GM19455 (cell line): Measurements from ENCODE around the gene ARIH1.
"Not testable (repeated sequence)": the region's sequence is repeated elsewhere in the genome, so short reads cannot be mapped to it uniquely, and the experiment has no call there.

Source experiments
- ATAC-seq: cut with Tn5 transposase; IDR thresholded peaks from one replicate; pipeline ENCODE4 v1.9.1; 2021; ENCODE audit not compliant: unreplicated experiment

ARIH1 gene, protein sequence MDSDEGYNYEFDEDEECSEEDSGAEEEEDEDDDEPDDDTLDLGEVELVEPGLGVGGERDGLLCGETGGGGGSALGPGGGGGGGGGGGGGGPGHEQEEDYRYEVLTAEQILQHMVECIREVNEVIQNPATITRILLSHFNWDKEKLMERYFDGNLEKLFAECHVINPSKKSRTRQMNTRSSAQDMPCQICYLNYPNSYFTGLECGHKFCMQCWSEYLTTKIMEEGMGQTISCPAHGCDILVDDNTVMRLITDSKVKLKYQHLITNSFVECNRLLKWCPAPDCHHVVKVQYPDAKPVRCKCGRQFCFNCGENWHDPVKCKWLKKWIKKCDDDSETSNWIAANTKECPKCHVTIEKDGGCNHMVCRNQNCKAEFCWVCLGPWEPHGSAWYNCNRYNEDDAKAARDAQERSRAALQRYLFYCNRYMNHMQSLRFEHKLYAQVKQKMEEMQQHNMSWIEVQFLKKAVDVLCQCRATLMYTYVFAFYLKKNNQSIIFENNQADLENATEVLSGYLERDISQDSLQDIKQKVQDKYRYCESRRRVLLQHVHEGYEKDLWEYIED

DNA sequence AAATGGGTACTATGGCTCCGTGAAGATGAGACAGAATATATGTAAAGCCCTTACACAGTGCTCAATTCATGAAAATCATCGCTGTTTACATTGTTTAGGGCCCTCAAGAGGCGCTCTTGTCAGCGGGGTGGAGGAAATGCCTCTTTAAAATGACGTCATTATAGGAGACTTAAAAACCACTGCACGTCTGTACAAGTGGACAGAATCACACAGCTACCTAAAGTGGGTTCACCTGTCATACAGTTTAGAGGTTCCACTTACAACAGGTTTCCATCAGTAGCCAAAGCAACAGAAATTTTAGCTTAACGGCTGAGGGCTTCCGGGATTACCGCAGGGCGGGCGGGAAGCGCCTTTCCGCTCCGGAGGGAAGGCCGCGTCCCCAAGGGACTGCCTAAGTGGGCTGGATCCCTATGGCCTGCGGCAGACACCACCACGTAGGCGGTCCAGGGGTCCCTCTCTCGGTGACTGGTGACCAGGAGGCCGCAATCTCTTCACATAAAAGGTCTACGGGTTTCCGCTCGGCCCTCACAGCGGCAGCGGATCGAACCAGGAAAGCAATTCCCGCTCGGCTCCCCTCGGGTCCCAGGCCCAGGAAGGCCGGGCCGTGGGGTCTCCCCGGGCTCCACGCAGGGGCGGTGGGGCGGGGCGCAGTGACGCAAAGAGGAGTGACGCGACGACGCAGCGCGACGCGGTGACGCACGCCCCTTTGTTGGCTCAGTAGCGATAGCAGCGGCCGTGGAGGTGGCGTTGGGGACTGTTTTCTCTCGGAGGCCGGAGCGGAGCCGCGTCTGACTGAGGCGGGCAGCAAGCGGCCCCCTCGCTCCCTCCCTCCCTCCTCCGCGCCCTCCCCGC lies at the start of gene ARIH1:
Gene ARIH1 (plus strand): TSS at position 717 of the 852 bp plus-strand sequence. CDS start 310 bp downstream, outside the sequence.
- peak; percentile 84 for ATAC-seq

DNA sequence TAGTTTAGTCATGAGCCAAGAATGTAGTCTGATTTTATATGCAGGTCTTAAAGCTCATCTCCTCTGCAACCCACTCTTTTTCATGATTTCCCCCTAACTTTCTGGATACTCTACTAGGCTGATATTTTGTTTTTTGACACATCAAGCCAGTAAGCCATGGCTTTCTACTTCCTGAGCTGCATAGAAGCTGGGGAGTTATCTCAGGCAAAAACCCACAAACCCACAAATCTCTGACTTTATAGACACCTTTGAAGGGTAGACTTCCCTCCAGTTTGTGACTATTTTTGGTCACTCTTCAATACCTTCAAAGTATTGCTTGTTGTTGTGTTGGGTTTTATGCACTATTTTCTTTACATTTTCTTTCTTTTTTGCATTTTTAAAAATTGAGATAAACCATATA lies 47.4 kb upstream of the ARIH1 start:
- no peak for ATAC-seq

DNA sequence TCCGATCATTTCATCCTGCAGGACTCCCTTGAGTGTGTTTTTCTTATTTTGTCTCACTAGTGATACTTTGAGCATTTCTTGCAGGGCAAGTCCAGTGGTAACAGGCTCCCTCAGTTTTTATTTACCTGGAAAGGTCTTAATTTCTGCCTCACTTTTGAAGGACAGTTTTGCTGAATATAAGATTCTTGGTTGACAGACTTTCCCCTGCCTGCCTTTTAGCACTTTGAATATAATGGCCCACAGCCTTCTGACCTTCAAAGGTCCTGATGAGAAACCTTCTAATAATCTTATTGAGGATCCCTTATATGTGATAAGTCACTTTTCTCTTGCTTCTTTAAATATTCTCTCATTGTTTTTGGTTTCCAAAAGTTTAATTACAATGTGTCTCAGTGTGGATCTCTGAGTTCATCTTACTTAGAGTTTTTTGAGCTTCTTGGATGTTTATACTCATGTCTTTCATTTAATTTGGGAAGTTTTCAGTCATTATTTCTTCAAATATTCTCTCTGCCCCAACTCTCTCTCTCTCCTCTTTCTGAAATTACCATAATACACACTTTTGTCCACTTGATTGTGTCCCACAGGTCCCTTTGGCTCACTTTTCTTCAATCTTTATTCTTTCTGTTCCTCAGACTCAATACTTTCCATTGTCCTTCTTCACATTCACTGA lies 36.3 kb upstream of the ARIH1 start:
- ATAC-seq, result no peak

DNA sequence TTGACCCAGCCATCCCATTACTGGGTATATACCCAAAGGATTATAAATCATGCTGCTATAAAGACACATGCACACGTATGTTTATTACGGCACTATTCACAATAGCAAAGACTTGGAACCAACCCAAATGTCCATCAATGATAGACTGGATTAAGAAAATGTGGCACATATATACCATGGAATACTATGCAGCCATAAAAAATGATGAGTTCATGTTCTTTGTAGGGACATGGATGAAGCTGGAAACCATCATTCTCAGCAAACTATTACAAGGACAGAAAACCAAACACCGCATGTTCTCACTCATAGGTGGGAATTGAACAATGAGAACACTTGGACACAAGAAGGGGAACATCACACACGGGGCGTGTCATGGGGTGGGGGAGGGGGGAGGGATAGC lies 31.3 kb upstream of the ARIH1 start:
- ATAC-seq, result not testable (repeated sequence)

DNA sequence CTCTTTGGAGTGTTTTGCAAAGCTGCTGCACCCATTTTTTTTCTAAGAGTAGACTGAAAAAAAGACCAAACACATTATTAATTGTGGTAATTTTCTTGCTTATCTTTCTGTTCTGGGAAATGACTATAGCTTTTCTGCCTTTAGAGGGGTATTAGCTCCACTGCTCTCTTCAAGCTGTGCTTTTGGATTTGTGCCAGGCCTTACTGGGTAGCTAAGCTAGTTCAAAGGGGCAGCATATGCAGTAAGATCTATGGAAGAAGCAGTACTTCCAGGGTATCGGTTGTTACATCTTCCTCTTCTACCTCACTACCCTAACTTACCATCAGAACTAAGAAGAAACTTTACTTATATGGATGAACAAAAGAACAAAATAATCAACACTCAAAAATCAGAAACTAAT lies 28.7 kb upstream of the ARIH1 start:
- ATAC-seq, result no peak

DNA sequence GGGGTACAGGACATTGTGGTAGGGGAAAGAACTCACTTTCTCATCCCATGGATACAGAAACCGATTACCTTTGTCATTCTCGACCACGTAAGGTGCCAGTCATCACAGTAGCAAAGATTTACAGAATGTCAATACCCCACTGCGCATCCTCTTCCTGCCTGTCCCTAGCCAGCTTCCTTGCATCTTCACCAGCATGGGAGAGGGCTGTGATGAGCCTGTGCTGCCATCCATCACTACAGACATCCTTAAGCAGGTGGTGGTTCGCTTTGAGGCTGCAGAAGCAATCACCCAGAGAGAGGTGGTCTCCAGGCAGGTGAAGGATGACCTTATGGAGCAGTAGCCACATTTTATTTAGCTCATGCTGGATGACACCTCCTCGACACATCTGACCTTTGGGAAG lies 23.3 kb upstream of the ARIH1 start:
- no peak for ATAC-seq

DNA sequence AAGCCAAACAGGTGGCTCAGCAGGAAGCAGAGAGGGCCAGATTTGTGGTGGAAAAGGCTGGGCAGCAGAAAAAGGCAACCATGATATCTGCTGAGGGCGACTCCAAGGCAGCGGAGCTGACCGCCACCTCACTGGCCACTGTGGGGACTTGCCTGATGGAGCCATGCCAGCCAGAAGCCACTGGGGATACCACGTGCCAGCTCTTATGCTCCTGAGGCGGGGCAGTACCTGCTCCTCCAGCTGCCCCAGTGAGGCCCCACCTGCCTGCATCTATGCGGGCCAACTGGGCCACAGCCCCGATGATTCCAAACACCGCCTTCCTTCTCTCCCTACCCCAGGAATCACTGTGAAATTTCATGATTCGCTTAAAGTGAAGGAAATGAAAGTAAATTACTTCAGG lies 22.9 kb upstream of the ARIH1 start:
- ATAC-seq, result no peak

DNA sequence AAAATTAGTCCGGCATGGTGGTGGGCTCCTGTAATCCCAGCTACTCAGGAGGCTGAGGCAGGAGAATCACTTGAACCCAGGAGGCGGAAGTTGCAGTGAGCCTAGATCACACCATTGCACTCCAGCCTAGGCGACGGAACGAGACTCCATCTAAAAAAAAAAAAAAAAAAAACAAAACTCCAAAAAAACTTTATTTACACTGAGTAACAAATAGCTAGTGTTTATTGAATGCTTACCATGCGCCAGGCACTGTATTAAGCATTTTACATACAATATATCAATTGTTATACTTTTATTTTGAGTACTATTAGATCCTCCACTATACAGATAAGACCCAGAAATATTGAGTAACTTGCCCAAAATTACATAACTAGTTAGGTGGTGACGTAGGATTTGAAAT lies 17.4 kb upstream of the ARIH1 start:
- ATAC-seq, result no peak

DNA sequence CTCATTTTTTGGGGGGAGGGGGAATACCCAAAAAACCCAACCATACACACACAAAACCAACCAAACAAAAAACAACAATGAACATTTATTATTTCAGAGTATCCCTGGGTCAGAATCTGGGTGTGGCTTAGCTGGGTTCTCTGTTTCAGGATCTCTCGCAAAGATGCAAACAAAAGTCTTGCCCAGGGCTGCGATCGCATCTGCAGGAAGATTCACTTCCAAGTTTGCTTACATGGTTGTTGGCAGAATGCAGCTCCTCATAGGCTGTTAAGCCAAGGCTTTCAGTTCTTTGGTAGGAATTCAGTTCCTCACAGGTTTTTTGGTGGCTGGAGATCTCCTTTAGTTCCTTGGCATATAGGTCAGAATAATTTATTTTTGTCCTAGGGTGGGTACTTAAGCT lies 13.7 kb upstream of the ARIH1 start:
- ATAC-seq, result no peak

DNA sequence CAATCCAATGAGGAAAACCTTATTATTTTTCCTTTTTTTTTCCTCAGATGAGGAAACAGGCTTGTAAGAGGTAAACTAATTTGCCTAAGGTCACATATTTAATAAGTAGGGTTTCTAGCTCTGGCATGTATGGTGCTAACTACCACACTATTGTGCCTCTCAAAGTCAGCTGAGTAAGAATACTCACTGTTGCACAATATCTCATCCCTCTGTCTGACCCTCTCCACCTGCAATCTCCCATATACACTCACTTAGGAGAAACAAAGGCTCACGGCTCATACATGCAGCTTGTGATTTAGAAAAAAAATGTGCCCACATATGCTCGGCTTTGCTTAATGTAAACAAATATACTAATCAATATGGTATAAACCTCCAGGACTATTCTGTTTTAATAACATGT lies 10.4 kb upstream of the ARIH1 start:
- ATAC-seq, result no peak

DNA sequence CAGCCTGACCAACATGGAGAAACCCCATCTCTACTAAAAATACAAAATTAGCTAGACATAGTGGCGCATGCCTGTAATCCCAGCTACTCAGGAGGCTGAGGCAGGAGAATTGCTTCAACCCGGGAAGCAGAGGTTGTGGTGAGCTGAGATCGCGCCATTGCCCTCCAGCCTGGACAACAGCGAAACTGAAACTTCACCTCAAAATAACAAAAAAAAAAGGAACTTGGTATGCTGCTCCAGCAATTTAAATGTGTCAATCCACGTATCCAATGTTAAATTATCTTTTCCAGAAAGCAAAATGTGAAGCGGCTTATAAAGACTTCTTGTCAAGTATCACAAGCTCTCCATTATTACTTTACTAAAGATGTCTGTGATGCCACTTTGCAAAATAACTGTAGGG lies 9.9 kb upstream of the ARIH1 start:
- ATAC-seq, result no peak

DNA sequence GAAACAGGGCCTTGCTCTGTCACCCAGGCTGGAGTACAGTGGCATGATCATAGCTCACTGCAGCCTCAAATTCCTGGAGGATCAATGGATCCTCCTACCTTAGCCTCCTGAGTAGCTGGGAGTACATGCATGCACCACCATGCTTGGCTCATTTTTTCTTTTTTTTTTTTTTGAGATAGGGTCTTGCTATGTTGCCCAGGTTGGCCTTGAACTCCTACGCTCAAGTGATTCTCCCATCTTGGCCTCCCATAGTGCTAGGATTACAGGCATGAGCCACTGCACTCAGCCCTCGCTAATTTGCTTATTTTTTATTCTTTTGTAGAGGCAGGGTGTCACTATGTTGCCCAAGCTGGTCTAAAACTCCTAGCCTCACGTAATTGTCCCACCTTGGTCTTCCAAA lies 6.0 kb upstream of the ARIH1 start:
- ATAC-seq, result no peak

DNA sequence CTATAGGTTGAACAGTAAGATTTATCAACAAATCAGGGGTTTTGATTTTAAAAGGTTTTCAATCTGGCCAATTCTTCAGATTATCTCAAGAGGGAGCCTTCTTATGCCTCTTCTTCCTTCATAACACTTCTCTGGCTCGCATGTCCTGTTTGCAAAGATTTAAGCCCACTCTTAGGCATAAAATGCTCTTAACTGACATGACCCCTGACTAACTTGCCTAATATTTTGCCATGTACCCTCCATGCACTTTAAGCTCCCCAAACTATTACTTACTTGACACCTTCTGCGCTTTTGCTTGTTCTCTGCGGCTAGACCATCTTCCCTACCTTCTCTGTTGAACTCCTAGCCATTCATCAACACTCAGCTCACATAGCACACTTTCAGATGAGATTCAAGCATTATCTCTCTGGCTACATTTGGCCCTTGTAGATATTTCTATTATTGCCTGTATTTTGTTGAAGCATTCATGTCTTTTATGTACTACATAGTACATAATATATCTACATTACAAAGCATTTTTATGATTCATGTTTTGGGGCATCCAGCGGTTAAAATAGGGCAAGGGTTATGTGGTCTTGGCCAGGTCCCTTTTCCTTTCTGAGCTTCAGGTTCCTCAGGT lies 1.0 kb upstream of the ARIH1 start:
- no peak for ATAC-seq

DNA sequence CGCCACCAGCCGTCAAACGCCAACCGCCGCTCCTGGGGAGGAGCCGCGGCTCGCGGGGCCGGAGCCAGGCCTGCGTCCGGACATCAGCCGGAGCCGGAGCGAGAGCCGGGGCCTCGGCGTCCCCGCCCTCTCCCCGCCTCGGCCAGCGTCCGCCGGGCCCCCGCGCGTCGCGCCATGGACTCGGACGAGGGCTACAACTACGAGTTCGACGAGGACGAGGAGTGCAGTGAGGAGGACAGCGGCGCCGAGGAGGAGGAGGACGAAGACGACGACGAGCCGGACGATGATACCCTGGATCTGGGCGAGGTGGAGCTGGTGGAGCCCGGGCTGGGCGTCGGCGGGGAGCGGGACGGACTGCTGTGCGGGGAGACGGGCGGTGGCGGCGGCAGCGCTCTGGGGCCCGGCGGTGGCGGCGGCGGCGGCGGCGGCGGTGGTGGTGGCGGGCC lies 359 bp downstream of the ARIH1 start:
- peak; percentile 26 for ATAC-seq

DNA sequence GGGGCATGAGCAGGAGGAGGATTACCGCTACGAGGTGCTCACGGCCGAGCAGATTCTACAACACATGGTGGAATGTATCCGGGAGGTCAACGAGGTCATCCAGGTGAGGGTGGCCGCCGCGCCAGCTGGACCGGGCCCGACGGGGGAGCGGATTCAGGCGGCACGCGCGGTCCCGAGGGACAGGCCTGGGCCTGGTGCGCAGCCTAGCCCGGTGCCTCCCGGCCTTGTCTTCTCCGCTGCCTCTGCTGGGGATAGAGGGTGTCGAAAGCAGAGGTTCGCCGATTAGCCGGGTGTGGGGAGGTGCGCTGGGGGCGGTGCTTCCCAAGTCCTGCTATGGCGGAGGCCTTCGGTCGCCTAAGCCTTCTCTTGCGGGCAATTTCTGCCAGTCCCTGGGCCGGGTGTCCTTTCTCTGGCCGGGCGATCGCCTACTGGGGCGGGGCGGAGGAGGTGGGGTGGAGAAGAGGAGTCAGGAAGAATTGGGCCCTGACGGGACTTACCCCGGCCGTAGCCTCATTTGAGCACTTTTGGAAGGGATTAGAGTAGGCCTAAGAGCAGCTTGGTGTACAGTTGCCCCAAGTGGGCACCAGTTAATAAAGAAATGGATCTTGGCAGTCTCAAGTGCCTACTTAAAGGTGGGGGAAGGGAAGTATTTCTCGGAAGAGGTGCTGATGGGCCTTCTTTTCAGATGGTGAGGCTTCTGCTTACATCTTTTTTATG lies 940 bp downstream of the ARIH1 start:
- peak; percentile 46 for ATAC-seq

DNA sequence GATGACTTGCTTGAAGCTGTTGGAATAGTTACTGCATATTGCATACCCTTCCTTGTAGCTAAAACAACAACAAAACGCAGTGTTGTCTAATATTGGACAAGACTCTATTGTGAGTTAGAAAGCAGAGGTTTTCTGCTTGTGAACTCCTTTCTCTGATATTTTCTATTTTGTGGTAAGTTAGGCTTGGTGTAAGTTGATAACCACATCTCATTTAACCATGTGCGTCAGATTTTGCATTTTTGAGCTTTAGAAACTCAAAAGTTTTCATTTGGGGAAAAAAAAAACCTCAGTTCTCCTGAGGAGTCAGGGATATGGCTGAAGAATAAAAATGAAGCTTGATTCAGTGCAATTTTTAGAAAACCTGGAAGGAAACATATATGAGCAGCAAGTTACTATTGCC lies 1.5 kb downstream of the ARIH1 start:
- ATAC-seq, result no peak

DNA sequence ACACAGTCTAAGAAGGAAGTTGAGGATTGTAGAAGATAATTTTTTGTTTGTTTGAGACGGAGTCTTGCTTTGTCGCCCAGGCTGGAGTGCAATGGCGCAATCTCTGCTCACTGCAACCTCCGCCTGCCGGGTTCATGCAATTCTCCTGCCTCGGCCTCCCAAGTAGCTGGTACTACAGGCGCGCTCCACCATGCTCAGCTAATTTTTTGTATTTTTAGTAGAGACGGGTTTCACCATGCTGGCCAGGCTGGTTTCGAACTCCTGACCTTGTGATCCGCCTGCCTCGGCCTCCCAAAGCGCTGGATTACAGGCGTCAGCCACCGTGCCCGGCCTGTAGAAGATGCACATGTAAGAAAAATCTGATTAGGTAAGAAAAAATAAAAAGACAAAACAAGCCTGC lies 2.2 kb downstream of the ARIH1 start:
- not testable (repeated sequence) for ATAC-seq

DNA sequence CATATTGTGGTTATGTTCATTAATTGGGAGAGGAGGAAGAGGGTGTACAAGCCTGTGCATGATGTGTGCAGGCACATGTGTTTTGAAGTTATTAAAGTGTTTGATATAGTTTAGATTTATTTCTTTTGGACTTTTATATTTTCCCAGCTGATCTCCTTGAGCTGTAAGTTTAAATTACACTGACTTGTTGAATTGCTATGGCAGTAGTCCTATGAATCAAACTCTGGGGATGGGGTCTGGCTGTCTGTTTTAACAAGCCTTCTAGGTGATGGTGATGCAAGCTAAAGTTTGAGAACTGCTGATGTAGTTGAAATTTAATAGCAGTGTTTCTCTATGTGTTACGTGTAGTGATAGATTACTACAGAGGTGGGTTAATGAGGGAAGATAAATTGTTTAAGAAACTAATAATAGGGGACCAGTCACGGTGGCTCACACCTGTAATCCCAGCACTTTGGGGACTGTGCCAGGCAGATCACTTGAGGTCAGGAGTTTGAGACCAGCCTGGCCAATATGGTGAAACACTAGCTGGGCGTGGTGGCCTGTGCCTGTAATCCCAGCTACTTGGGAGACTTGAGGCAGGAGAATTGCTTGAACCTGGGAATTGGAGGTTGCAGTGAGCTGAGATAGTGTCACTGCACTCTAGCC lies 7.0 kb downstream of the ARIH1 start:
- ATAC-seq, result no peak

DNA sequence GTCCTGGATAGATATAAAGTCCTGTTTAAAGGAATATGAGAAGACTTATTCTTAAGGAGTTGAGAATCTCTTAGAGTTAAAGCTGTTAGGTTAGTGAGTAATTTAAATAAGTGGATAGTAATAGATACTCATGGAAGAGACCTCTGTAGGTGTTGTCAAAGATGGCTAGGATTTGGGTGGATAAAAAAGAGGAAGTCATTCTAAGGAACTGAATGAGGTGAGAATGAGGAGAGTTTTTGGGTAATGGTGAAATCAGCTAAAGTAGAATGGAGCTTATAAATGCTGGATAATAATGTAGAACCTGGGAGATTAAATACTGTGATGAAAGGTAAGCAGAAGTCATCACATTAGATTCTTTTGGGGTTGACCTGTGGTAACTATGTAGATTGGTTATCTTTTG lies 8.1 kb downstream of the ARIH1 start:
- no peak for ATAC-seq

DNA sequence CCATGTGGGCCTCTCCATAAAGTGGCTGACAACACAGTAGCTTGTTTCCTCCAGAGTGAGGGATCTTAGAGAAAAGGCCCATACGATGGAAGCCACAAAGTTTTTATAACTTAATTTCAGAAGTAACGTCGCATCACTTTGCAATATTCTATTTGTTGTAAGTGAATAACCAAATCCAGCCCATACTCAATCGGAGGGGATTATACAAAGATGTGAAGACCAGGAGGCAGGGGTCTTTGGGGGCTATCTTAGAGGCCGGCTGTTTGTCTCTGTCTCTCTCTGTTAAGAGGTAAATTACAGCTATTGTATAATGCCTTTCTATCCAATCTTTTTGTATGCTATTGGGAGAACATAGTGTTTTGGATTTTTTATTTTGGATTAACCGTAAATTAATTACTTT lies 9.1 kb downstream of the ARIH1 start:
- ATAC-seq, result no peak
